Mucosa of descending colon (tissue), 3 donors: ENCODE measurements around the gene STOML3. TPM values are rescaled to one million over a fixed set of nuclear protein-coding genes. Genes with fewer than 3 reads are reported as not detected.

Experiments used
- ATAC-seq: fragments of 200-7000 bp; cut with Tn5 transposase; one replicate; pipeline ENCODE4 v1.9.1; 2020; ENCODE audit warnings: mild to moderate bottlenecking, moderate library complexity
- DNase-seq, 3 donors: peaks; one replicate each; pipeline ENCODE4 v3.0.0-alpha.2; 2020
- H3K36me3 ChIP-seq: fragments of 200-600 bp; one replicate; pipeline ENCODE4 v1.8.0; 2021; ENCODE audit warnings: low read depth, mild to moderate bottlenecking
- H3K4me1 ChIP-seq: fragments of 200-600 bp; one replicate; pipeline ENCODE4 v1.8.0; 2021; ENCODE audit warnings: low read depth, mild to moderate bottlenecking
- H3K4me3 ChIP-seq: fragments of 200-600 bp; one replicate; pipeline ENCODE4 v1.8.0; 2021; ENCODE audit warnings: mild to moderate bottlenecking
- H3K9me3 ChIP-seq: fragments of 200-600 bp; one replicate; pipeline ENCODE4 v1.8.0; 2021; ENCODE audit warnings: mild to moderate bottlenecking
- CTCF ChIP-seq: fragments of 200-600 bp; IDR thresholded peaks from one replicate; pipeline ENCODE4 v1.8.0; 2022; ENCODE audit warnings: antibody characterized with exemption, mild to moderate bottlenecking
- intact Hi-C, 2 donors: fragments of 100-400 bp; cut with DNase I in 1 of 2; cut with micrococcal nuclease in 1 of 2; formaldehyde crosslinking; loops; one replicate each; pipeline versions ENCODE4 v1.11.0 to v1.11.1; 2022; cut with DNase I, micrococcal nuclease
- long read RNA-seq, 2 donors: library from polyadenylated mRNA; unstranded; transcript quantifications; one replicate each; pipeline ENCODE4 v2.0.0, GENCODE V29; 2019 to 2021
- total RNA-seq, 3 donors: library from RNA; stranded (reverse); fragmentation: NEBNext Ultra II Directional in 2 of 3; extraction: Animal tissue kit (Norgen Biotek cat#: 25700) in 2 of 3; gene quantifications; one replicate each; pipeline versions ENCODE4 v1.2.1 to v1.2.4, GENCODE V29; 2021 to 2023
- donor health status: DM: no; HTN: no; CAD: no; lungs with moderate emphysema.
- donor health status: DM: no; HTN: no; CAD: no.
- donor health status: DM: no; HTN: yes; CAD: no.

STOML3 gene
- total RNA-seq = under 1 TPM in 1 of 3 donors, not detected in 2; 0.52 TPM
- long read RNA-seq, donor 1 = 0 reads
- long read RNA-seq, donor 2 = 0 reads

GRCh38 chr13:38990693-38991092 is at the start of gene STOML3:
TSS of gene STOML3 (minus strand) at chr13:38990831. CDS start at chr13:38990721, 110 bp downstream.
- Histone ChIP-seq H3K9me3 (no peaks in the 10 kb centered on the region), H3K4me3 (no peak within 1 kb of the TSS), H3K36me3 (no peaks in the 10 kb centered on the region), H3K4me1 (no peaks in the 10 kb centered on the region)
- ATAC-seq (no peak), DNase-seq (no peak)
- intact Hi-C loops = no loop called here
- no peak for TF ChIP-seq CTCF

- Histone ChIP-seq H3K4me1 (peaks cover 15% of the 10 kb centered on the region), H3K36me3 (no peaks in the 10 kb centered on the region), H3K4me3 (no peak overlapping the region), H3K9me3 (no peaks in the 10 kb centered on the region)
- intact Hi-C loops = no loop called here
- no peak for TF ChIP-seq CTCF
- no peak for DNase-seq
- ATAC-seq = no peak
Measured at GRCh38 chr13:39040206-39040605, 49.6 kb upstream of the STOML3 start.

DNA sequence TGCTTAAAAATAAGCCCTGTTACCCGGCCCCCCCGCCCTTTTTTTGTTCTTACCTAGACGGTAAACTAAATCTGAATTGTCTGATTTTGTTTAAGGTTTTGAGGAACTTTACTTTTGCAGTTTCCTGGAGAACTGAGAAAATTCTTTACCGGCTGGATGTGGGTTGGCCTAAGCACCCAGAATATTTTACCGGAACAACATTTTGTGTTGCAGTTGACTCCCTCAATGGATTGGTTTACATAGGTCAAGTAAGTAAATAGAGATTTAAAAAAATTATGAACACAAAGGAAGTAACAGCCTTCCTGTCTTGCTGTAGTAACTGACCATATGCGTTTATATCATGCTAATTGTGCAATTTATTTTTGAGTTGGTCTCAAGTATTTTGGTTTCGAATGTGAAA is 48.4 kb upstream of the STOML3 start:
- Histone ChIP-seq H3K36me3 (no peaks in the 10 kb centered on the region), H3K4me3 (no peak overlapping the region), H3K4me1 (peaks cover 21% of the 10 kb centered on the region), H3K9me3 (no peaks in the 10 kb centered on the region)
- ATAC-seq = no peak
- intact Hi-C loops = no loop called here
- no peak for DNase-seq
- TF ChIP-seq CTCF = no peak

DNA sequence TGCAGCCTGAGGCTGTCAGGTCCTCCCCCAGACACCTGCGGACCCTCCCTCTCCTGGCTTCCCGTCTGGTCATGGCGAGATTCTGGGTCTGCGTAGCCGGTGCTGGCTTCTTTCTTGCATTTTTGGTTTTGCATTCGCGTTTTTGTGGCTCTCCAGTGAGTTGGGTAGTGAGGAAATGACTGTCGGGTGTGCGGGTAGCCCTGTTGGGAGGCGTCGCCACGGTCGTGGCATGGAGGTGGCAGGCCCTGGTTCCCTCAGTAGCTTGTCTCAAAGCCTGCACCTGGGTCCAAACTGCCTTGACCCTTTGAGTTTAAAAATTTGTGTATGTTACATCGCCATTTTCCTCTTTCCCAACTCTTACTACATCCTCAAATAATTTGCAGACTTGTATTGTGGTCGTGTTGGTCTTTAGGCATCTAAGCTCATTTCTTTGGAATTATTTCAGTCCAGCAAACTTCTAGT is 48.0 kb upstream of the STOML3 start:
- peak; percentile 37 for ATAC-seq

GRCh38 chr13:39037880-39038568 is 47.4 kb upstream of the STOML3 start, which contains the start of the genes NHLRC3 and PROSER1:
TSS of gene NHLRC3 (plus strand) at chr13:39038456. CDS start at chr13:39038640, 184 bp downstream.
TSS of gene PROSER1 (minus strand) at chr13:39038089. CDS start at chr13:39037242, 847 bp downstream.
- intact Hi-C loops = no loop called here
- TF ChIP-seq CTCF = no peak
- H3K4me1 ChIP-seq = peaks cover 21% of the 10 kb centered on the region

More for the DNA sequence above, 48.0 kb upstream of the STOML3 start:
- peak in 2 of 3 donors; percentile 44 to 68 for DNase-seq
- no peaks in the 10 kb centered on the region for H3K36me3 ChIP-seq
- no peaks in the 10 kb centered on the region for H3K9me3 ChIP-seq
- intact Hi-C loops = no loop called here
- TF ChIP-seq CTCF = no peak
- peak overlapping the region; percentile 81 for H3K4me3 ChIP-seq
- peaks cover 21% of the 10 kb centered on the region for H3K4me1 ChIP-seq

More at GRCh38 chr13:39037880-39038568, 47.4 kb upstream of the STOML3 start, which contains the start of the genes NHLRC3 and PROSER1:
- peak; percentile 89 to 94 (median 93) for DNase-seq
- no peaks in the 10 kb centered on the region for H3K9me3 ChIP-seq
- H3K36me3 ChIP-seq = no peaks in the 10 kb centered on the region
- ATAC-seq = peak; percentile 93
- peak within 1 kb of the TSS; percentile 81 for H3K4me3 ChIP-seq
